Measurements from ENCODE around the gene MAST4. TPM values are rescaled to one million over a fixed set of nuclear protein-coding genes. Genes with fewer than 3 reads are reported as not detected.

The MAST4 gene
- total RNA-seq, 4 donors from 2014 or later: 55.3 to 148 (median 110) TPM

DNA sequence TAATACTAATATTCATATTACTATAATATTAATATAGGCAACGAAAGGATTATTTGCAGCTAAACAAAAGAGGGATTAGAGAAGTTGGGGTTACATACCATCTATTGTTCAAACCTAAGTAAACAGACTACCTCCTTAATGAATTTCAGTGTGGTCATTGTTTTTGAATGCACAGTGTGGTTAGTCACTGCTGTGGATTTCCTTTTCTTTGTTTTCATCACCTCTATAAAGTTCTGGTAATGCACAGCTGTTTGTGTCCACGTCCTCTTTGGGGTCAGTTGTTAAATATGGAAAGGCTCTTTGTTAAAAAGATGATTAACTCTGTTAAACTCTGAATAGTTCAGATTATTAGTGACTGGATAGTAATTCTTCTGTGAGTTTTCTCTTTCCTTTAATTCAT is 233.6 kb downstream of the MAST4 start:
- H3K9me3 ChIP-seq: no peaks in the 10 kb centered on the region
- DNase-seq: no peak
- H3K36me3 ChIP-seq: no peaks in the 10 kb centered on the region
- intact Hi-C loops (cut with DNase I): no loop called here
- peak overlapping the region in 1 of 4 donors; percentile 77 for H3K27ac ChIP-seq
- H3K4me1 ChIP-seq: peaks cover 4 to 30% (median 4%) of the 10 kb centered on the region in 3 donors
- H3K27me3 ChIP-seq: no peaks in the 10 kb centered on the region
- TF ChIP-seq, protein P1, sequence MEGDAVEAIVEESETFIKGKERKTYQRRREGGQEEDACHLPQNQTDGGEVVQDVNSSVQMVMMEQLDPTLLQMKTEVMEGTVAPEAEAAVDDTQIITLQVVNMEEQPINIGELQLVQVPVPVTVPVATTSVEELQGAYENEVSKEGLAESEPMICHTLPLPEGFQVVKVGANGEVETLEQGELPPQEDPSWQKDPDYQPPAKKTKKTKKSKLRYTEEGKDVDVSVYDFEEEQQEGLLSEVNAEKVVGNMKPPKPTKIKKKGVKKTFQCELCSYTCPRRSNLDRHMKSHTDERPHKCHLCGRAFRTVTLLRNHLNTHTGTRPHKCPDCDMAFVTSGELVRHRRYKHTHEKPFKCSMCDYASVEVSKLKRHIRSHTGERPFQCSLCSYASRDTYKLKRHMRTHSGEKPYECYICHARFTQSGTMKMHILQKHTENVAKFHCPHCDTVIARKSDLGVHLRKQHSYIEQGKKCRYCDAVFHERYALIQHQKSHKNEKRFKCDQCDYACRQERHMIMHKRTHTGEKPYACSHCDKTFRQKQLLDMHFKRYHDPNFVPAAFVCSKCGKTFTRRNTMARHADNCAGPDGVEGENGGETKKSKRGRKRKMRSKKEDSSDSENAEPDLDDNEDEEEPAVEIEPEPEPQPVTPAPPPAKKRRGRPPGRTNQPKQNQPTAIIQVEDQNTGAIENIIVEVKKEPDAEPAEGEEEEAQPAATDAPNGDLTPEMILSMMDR (IDR thresholded peaks at IDR 0.05): no peak
- no peak for TF ChIP-seq POLR2A (IDR thresholded peaks at IDR 0.05)
- peak overlapping the region in 1 of 4 donors; percentile 65 for H3K4me3 ChIP-seq
- WGBS, 2 donors: 9% methylated on average over 2 of the region's 2 CpGs

DNA sequence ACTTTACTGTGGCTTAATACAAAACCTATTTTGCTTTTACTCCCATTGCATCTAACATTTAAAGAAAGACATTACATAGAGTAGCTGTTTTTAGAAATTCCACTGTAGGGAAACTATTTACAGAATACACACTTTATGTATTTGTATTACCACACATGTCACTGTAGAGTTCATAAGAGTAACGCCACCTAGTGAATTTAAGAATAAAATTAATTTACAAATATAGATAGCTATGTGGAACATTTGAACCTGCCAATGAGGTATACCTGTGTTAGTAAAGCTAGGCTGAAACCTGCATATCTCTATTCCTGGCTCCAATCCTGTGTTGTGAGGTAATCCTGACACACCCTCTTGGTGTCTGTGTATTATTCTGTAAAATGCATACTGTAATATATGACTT is 234.4 kb downstream of the MAST4 start:
- no peaks in the 10 kb centered on the region for H3K27me3 ChIP-seq
- TF ChIP-seq, protein P1 (IDR thresholded peaks at IDR 0.05): peak in 1 of 6 experiments; percentile 32
- no peak for TF ChIP-seq POLR2A (IDR thresholded peaks at IDR 0.05)
- no peak overlapping the region for H3K4me3 ChIP-seq
- H3K36me3 ChIP-seq: no peaks in the 10 kb centered on the region
- no peaks in the 10 kb centered on the region for H3K9me3 ChIP-seq
- intact Hi-C loops (cut with DNase I): no loop called here
- H3K27ac ChIP-seq: no peak overlapping the region
- WGBS, 2 donors: 11 to 13% methylated on average over 1 of the region's 1 CpG
- no peak for DNase-seq
- H3K4me1 ChIP-seq: peaks cover 4 to 30% (median 4%) of the 10 kb centered on the region in 3 donors

DNA sequence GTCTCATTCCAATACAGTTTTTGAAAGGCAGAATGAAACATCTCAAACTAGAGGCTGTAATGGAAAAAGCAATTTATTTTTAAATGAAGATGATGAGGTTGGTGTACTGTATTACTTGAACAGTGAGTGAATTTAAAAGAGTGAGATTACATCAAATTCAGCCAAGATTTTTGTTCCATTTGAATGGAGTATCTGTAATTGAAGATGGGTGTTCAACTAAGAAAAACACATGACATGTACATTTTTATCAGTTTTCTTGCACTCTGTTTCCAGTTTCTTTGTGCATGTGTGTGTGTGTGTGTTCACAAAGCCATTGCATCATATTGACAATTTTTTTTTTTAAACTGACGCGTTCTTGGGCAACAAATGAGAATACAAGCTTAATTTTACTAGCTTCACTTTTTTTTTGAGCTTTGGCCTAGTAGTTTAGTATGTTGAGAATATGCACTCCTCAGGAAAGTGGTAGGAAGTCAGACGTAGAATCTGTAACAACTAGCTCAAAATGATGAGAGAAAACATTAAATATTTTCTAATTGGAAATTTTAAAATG is 243.5 kb downstream of the MAST4 start:
- Histone ChIP-seq H3K4me3 (no peak overlapping the region), H3K27me3 (no peaks in the 10 kb centered on the region), H3K27ac (no peak overlapping the region), H3K4me1 (no peaks in the 10 kb centered on the region), H3K9me3 (no peaks in the 10 kb centered on the region), H3K36me3 (no peaks in the 10 kb centered on the region)
- WGBS, 2 donors: 86 to 88% methylated on average over 3 of the region's 3 CpGs
- DNase-seq: no peak
- intact Hi-C loops (cut with DNase I): no loop called here
- TF ChIP-seq, protein P1 (IDR thresholded peaks at IDR 0.05): no peak
- TF ChIP-seq POLR2A (IDR thresholded peaks at IDR 0.05): no peak

DNA sequence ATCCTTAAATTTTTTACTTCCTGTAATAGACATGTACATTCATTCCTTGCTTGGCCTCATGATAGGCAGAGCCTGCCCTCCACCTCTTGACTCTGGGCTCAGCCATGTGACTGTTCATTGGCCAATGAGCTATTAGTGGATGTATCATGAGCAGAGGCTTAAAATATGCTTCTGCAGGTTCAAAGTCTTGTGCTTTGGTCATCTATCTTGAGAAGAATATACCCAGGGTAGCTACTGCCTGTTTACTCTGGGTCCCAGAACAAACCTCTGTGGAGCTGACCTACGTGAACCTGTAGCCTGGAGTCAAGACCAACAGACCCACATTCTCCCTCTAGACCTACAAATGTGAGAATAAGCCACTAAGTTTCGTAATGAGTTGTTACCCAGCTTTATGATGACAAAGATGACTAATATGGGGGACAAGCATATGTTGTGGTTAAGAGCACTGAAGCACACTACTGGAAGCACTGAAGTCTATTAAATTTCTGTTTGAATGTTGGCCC is 244.4 kb downstream of the MAST4 start:
- Histone ChIP-seq H3K36me3 (no peaks in the 10 kb centered on the region), H3K4me1 (no peaks in the 10 kb centered on the region), H3K9me3 (no peaks in the 10 kb centered on the region), H3K27me3 (no peaks in the 10 kb centered on the region), H3K27ac (no peak overlapping the region), H3K4me3 (no peak overlapping the region)
- intact Hi-C loops (cut with DNase I): no loop called here
- DNase-seq: no peak
- TF ChIP-seq POLR2A (IDR thresholded peaks at IDR 0.05): no peak
- TF ChIP-seq, protein P1 (IDR thresholded peaks at IDR 0.05): no peak
- 60 to 69% methylated on average over 2 of the region's 2 CpGs for WGBS, 2 donors

DNA sequence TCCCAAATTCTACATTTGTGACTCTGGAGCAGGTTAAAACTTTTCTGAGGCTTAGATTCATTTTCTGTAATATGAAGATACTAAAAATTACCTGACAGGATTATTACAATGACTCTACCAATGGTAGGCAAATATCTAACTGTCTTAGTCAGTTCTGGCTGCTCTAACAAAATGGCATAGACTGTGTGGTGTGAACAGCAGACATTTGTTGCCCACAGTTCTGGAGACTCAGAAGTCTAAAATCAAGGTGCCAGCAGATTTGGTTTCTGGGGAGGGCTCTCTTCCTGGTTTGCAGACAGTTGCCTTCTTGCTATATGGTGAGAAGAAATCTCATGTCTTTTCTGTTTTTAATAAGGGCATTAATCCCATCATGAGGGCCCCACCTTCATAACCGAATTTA is 245.1 kb downstream of the MAST4 start:
- TF ChIP-seq, protein P1 (IDR thresholded peaks at IDR 0.05): no peak
- no peak for TF ChIP-seq POLR2A (IDR thresholded peaks at IDR 0.05)
- Histone ChIP-seq H3K4me3 (no peak overlapping the region), H3K36me3 (no peaks in the 10 kb centered on the region), H3K27ac (no peak overlapping the region), H3K4me1 (no peaks in the 10 kb centered on the region), H3K9me3 (no peaks in the 10 kb centered on the region), H3K27me3 (no peaks in the 10 kb centered on the region)
- intact Hi-C loops (cut with DNase I): no loop called here
- no peak for DNase-seq
- 77 to 100% methylated on average over 1 of the region's 1 CpG for WGBS, 2 donors

All from esophagus squamous epithelium (tissue), 5 donors.